Measurements from ENCODE around the gene PDCD4.

GRCh38 chr10:110916554-110917346, 45.0 kb downstream of the PDCD4 start:
- no peak for TF ChIP-seq POLR2A (IDR thresholded peaks at IDR 0.05; ENCODE audit: borderline replicate concordance, extremely low read depth, insufficient read depth, insufficient read length)
- no peak for TF ChIP-seq CTCF (IDR thresholded peaks at IDR 0.05 in 2 of 3, conservative IDR thresholded peaks at IDR 0.05 in 1 of 3; ENCODE audit: borderline replicate concordance in 1 of 3, insufficient read depth in 1 of 3, low read depth in 2 of 3, low read length in 2 of 3)
- no peak for TF ChIP-seq ATF3 (IDR thresholded peaks at IDR 0.05)
- TF ChIP-seq ZNF274 (IDR thresholded peaks at IDR 0.05; ENCODE audit: low read depth, low read length) = no peak
- TF ChIP-seq SP1 (IDR thresholded peaks at IDR 0.05; ENCODE audit: low read depth) = no peak
- no peak for TF ChIP-seq FOSL1 (IDR thresholded peaks at IDR 0.05; ENCODE audit: low read depth)
- TF ChIP-seq REST (IDR thresholded peaks at IDR 0.05; ENCODE audit: low read depth) = no peak
- TF ChIP-seq POLR2AphosphoS5 (IDR thresholded peaks at IDR 0.05; ENCODE audit: low read depth, low read length) = no peak
- no peak for TF ChIP-seq ELF1 (IDR thresholded peaks at IDR 0.05; ENCODE audit: borderline replicate concordance, low read depth)
- no peak for TF ChIP-seq JUND (IDR thresholded peaks at IDR 0.05)
- no peak for TF ChIP-seq EZH2phosphoT487 (IDR thresholded peaks at IDR 0.05; ENCODE audit: borderline replicate concordance)
- no peak for TF ChIP-seq EZH2 (IDR thresholded peaks at IDR 0.05)
- no peak for TF ChIP-seq MAX (IDR thresholded peaks at IDR 0.05)

Data from HCT116 (cell line).